HEK293T (cell line): ENCODE measurements around the gene RTP3.

ENCODE experiments used
- CTCF ChIA-PET: fragments of 350-600 bp; formaldehyde crosslinking; extraction: SDS; loops from one replicate; lab custom pipeline; 2021; ENCODE audit warnings: antibody characterized with exemption, inconsistent platforms; lab: Yijun Ruan, JAX
- POLR2A ChIA-PET: fragments of 350-600 bp; formaldehyde crosslinking; extraction: SDS; loops from one replicate; lab custom pipeline; 2020; ENCODE audit warnings: antibody characterized with exemption, inconsistent platforms; lab: Yijun Ruan, JAX
- DNase-seq: peaks from one replicate; pipeline ENCODE4 v3.0.0; 2012; ENCODE audit warnings: mixed read lengths; ENCODE audit errors: extremely low spot score
- ARNT ChIP-seq: fragments of 450-650 bp; IDR thresholded peaks from 2 replicates; pipeline ENCODE4 v1.6.1; 2017; ENCODE audit warnings: mild to moderate bottlenecking
- BHLHE40 ChIP-seq: fragments of 450-650 bp; IDR thresholded peaks from 2 replicates; pipeline ENCODE4 v1.6.1; 2016; ENCODE audit warnings: mild to moderate bottlenecking, moderate library complexity, borderline replicate concordance
- CTBP1 ChIP-seq: fragments of 450-650 bp; IDR thresholded peaks from 2 replicates; pipeline ENCODE4 v1.6.1; 2016; ENCODE audit warnings: borderline replicate concordance
- ELF4 ChIP-seq: fragments of 450-650 bp; IDR thresholded peaks from 2 replicates; pipeline ENCODE4 v1.6.1; 2017; ENCODE audit warnings: antibody characterized with exemption
- FOXA1 ChIP-seq: fragments of 450-650 bp; IDR thresholded peaks from 2 replicates; pipeline ENCODE4 v1.6.1; 2016; ENCODE audit warnings: mild to moderate bottlenecking
- FOXK2 ChIP-seq: fragments of 450-650 bp; IDR thresholded peaks from 2 replicates; pipeline ENCODE4 v1.6.1; 2016; ENCODE audit warnings: mild to moderate bottlenecking
- FOXM1 ChIP-seq: fragments of 450-650 bp; IDR thresholded peaks from 2 replicates; pipeline ENCODE4 v1.6.1; 2017; ENCODE audit warnings: mild to moderate bottlenecking, borderline replicate concordance
- HDGF ChIP-seq: fragments of 450-650 bp; IDR thresholded peaks from 2 replicates; pipeline ENCODE4 v1.6.1; 2017; ENCODE audit warnings: antibody characterized with exemption, borderline replicate concordance
- L3MBTL2 ChIP-seq: fragments of 450-650 bp; conservative IDR thresholded peaks from 2 replicates; pipeline ENCODE4 v1.6.1; 2016; ENCODE audit warnings: mild to moderate bottlenecking
- LEF1 ChIP-seq: fragments of 450-650 bp; IDR thresholded peaks from 2 replicates; pipeline ENCODE4 v1.6.1; 2017; ENCODE audit warnings: mild to moderate bottlenecking, borderline replicate concordance
- NFRKB ChIP-seq: fragments of 450-650 bp; IDR thresholded peaks from 2 replicates; pipeline ENCODE4 v1.6.1; 2016; ENCODE audit warnings: mild to moderate bottlenecking, moderate library complexity
- SP1 ChIP-seq: fragments of 450-650 bp; IDR thresholded peaks from 2 replicates; pipeline ENCODE4 v1.6.1; 2017
- SUZ12 ChIP-seq: fragments of 450-650 bp; IDR thresholded peaks from 2 replicates; pipeline ENCODE4 v1.6.1; 2016; ENCODE audit warnings: mild to moderate bottlenecking
- TARDBP ChIP-seq: fragments of 450-650 bp; IDR thresholded peaks from 2 replicates; pipeline ENCODE4 v1.6.1; 2016
- ZNF384 ChIP-seq: fragments of 450-650 bp; IDR thresholded peaks from 2 replicates; pipeline ENCODE4 v1.6.1; 2016
- TF ChIP-seq, protein P1 (sequence below): fragments of 450-650 bp; IDR thresholded peaks from 2 replicates; pipeline ENCODE4 v1.6.1; 2016

The RTP3 gene

DNA sequence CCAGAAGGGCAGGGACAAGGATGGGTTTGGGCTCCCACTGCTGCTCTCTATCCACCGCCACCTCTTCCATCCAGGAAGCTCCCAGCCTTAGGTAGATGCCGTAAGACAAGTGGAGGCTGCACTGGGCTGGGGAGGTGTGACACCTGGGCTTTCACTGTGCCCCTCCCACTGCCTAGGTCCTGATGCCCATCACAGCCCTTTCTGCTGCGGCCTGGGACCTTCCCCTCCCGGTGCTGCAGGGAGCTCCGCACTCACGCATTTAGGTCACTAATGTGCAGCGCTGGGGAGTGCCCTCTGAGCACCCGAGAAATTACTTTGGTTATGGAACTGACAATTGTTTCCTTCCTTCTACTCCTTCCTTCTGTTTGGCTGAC lies 33.9 kb upstream of the RTP3 start:
- POLR2A ChIA-PET = no interaction called here
- TF ChIP-seq TARDBP = no peak
- no peak for TF ChIP-seq FOXK2
- TF ChIP-seq BHLHE40 = no peak
- CTCF ChIA-PET = no interaction called here
- DNase-seq = no peak

DNA sequence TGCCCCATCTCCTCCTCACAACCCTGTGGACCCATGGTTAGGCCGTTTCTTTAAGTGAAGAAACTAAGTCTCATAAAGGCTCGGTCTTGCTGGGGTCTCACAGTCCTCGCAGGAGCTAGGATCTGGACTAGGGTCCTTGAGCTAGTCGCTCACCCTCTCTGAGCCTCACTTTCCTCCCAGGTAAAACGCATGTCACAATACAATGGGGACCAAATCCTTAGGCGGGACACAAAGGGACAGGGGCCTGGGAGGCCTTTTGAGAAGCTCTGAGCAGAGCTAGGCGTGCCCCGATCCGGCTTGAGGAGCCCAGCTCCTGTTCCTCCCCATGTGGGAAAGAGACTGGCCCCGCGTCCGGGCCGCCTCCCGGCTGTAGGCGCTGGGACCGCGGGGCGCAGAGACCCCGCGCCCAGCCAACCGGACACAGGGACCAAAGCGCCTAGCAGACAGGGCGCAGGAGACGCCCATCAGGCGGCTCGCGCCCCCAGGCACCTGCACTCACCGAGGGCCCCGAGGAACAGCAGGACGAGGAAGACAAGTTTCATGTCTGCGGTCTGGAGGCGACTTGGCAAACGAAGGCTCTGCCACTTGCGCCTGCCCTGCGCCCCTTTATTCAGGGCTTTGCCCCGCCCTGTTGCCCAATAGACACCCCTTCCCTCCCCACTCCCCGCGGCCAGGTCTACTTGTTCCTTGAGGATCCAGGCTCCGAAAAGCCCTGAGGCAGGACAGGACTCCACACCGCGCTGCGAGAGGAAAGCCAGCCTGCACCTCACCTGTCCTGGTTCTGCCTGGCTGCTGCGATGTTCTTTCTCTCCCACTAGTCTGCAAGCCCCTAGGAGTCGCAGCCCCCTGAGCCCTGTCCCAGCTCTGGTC lies 33.2 kb upstream of the RTP3 start, which contains the start of gene LTF:
Gene LTF (minus strand): TSS at position 580 of the 870 bp plus-strand sequence. CDS start 38 bp downstream, at position 542.
- POLR2A ChIA-PET = no interaction called here
- no peak for DNase-seq
- CTCF ChIA-PET = interaction anchor here (0.9 kb wide), 1 partner anchor 15 kb away, joined by 5 read pairs; no protein-coding TSS in a partner anchor

DNA sequence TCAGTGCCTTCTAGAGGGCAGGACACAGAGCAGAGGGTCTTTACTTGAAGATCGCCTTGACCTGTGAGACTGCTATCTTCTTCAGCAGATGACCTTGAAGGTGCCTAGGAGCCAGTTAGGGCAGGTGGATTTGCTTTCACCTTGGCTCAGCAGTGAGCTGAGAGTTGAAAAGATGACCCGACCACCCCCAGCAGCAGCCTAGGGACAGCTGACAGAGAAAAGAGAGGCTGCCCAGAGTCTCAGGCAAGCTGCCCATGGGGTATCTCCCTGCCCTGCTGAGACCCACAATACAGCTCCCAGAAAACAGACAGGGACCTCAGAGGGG lies 32.6 kb upstream of the RTP3 start:
- CTCF ChIA-PET = interaction anchor here (0.9 kb wide), 1 partner anchor 16 kb away, joined by 5 read pairs; no protein-coding TSS in a partner anchor
- TF ChIP-seq FOXA1 = no peak
- TF ChIP-seq SUZ12 = no peak
- TF ChIP-seq FOXM1 = no peak
- no peak for TF ChIP-seq CTBP1
- DNase-seq = no peak
- POLR2A ChIA-PET = no interaction called here

More for the DNA sequence above, 33.2 kb upstream of the RTP3 start, which contains the start of gene LTF:
- no peak for TF ChIP-seq FOXK2
- no peak for TF ChIP-seq ARNT
- TF ChIP-seq ZNF384 = no peak
- no peak for TF ChIP-seq HDGF
- no peak for TF ChIP-seq TARDBP
- TF ChIP-seq, protein P1, sequence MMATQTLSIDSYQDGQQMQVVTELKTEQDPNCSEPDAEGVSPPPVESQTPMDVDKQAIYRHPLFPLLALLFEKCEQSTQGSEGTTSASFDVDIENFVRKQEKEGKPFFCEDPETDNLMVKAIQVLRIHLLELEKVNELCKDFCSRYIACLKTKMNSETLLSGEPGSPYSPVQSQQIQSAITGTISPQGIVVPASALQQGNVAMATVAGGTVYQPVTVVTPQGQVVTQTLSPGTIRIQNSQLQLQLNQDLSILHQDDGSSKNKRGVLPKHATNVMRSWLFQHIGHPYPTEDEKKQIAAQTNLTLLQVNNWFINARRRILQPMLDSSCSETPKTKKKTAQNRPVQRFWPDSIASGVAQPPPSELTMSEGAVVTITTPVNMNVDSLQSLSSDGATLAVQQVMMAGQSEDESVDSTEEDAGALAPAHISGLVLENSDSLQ = no peak
- TF ChIP-seq L3MBTL2 = no peak
- no peak for TF ChIP-seq BHLHE40
- no peak for TF ChIP-seq NFRKB
- no peak for TF ChIP-seq SP1
- no peak for TF ChIP-seq FOXA1
- no peak for TF ChIP-seq SUZ12
- TF ChIP-seq FOXM1 = no peak

DNA sequence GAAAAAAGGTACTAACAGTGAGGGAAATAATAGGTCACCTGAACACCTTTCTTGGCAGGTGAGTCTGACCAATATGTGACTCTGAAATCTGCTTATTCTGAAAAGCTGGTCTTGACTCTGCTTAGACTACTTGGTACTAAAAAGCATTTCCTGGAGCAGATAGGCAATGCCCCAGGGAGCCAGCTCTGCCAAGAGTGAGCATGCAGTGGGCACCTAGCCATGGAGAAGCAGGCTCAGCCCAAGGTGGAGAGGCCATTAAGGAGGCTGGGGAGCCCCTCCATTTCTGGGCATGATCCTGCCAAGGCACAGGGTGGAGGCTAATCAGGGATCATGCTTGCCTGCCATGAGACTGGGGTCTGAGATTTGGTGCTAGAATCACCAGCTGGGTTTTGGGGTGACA lies 31.5 kb upstream of the RTP3 start:
- DNase-seq = no peak
- ChIA-PET CTCF (no interaction called here), POLR2A (no interaction called here)
- TF ChIP-seq NFRKB (no peak), ZNF384 (no peak), BHLHE40 (no peak), SUZ12 (no peak), HDGF (no peak), FOXM1 (no peak), L3MBTL2 (no peak), TARDBP (no peak), FOXA1 (no peak), FOXK2 (no peak), ARNT (no peak)

DNA sequence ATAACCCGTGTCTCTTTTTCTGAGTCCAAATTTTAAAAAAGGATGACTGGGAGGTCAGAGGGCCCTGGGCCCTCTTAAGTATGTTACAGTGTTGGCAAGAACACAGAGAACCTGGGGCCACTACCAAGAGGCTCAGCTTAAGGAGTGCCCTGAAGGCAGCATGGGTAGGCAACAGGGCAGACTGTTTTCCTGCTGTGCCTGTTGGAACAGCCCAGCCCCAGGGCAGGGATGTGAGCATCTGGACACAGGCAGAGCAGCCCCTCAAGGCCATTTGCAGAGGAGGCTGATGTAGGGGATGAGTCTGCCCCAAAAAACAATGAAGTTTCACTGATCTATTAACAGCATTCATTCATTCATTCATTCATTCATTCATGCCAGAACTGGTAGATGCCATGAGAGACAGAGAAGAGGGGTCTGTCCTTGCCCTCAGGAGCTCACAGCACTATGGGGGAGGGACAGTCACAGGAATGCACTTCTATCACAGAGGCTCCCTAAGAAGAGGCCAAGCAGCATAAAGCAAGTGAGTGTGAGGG lies 30.8 kb upstream of the RTP3 start:
- TF ChIP-seq, protein P1 = no peak
- TF ChIP-seq ELF4 (no peak), ARNT (no peak), HDGF (no peak), FOXM1 (no peak), FOXK2 (no peak), L3MBTL2 (no peak), SUZ12 (no peak), LEF1 (no peak), NFRKB (no peak), SP1 (no peak), CTBP1 (no peak), BHLHE40 (no peak), FOXA1 (no peak), TARDBP (no peak)
- ChIA-PET POLR2A (no interaction called here), CTCF (no interaction called here)
- no peak for DNase-seq

DNA sequence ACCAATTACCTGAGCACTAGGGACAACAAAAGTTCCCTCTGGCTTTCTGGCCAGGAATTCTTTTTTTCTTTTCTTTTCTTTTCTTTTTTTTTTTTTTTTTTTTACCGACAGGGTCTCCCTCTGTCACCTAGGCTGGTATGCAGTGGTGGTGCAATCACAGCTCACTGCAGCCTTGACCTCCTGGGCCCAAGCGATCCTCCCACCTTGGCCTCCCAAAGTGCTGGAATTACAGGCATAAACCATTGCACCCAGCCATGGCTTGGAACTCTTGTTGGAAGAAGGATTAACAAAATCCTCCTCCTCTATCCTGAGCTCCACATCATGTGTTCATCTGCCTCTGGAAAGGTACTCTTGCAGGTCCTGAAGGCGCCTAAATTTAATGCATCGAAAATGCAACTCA lies 30.2 kb upstream of the RTP3 start:
- CTCF ChIA-PET = no interaction called here
- no peak for DNase-seq
- POLR2A ChIA-PET = no interaction called here

DNA sequence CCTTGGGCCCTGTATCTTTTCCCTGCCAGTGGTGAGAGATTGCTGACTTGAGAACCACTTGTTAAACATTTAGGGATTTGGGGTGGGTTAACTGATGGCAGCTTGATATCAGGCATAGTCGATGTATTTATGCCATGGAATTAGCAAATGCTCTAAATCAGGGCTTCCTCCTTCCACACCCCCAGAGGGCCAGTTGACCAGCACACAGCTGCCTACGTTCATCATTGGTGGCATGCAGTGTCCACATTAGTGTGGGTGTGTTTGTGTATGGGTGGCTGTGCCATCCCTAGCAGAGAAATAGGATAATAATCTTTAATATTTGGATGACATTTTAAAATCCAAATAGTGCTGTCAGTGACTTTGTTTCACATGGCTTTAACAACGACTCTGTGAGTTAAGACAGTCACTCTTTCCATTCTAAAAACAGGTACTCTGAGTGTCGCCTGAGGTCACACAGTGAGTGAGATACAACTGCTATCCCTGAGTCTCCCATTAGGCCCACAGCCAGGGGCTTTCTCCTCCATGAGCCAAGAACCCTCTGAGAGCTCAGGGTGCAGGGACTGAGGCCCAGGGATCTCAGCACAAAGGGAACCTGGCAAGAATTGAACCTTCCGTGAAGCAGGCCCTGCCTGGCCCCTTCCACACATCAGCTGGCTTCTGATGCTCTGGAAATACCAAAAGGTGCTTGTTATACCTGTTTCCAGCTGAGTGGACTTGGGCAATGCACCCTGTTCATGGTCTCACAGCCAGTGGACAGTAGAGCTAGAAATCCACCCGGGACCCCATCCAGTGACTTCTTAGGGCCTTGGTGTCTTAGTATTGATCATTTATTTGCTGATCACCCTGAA lies 28.8 kb upstream of the RTP3 start:
- TF ChIP-seq TARDBP (no peak), FOXM1 (no peak), L3MBTL2 (no peak), LEF1 (no peak), FOXA1 (no peak), BHLHE40 (no peak), HDGF (no peak), ARNT (no peak)
- ChIA-PET POLR2A (no interaction called here), CTCF (interaction anchor here (1.3 kb wide), 1 partner anchor 19 kb away, joined by 3 read pairs; no protein-coding TSS in a partner anchor)
- DNase-seq = no peak

More for the DNA sequence above, 30.2 kb upstream of the RTP3 start:
- no peak for TF ChIP-seq FOXA1
